Measurements from ENCODE around the gene PLXNA4. TPM values are rescaled to one million over a fixed set of nuclear protein-coding genes. Genes with fewer than 3 reads are reported as not detected.
"Not testable (repeated sequence)": the region's sequence is repeated elsewhere in the genome, so short reads cannot be mapped to it uniquely, and the experiment has no call there.

PLXNA4 gene
- total RNA-seq, 1 donor from 2014 or later = 21.7 TPM

DNA sequence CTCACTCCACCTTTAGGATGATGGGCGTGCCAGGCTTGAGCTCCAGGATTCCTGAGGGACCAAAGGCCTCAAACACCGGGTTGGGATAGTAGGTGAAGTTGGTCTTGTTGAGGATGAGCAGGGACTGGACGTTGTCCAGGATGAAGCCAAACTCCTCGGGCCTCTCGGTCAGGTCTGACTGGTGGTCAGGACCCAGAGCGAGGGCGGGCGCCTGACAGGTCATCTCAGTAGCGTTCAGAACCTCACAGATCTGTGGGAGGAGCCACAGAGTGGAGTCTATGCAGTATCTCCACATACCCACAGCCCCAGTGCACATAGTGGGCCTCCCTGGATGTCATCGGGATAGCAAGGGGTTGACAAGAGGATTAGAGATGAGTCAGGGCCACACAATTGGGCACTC lies 394.9 kb downstream of the PLXNA4 start:
- Mint-ChIP-seq H3K27me3 (ENCODE audit: low read depth) (no peaks in the 10 kb centered on the region), H3K27ac (ENCODE audit: unreplicated experiment) (no peak overlapping the region), H3K9me3 (no peaks in the 10 kb centered on the region), H3K4me3 (no peak overlapping the region), H3K4me1 (no peaks in the 10 kb centered on the region), H3K36me3 (ENCODE audit: low read depth) (no peaks in the 10 kb centered on the region)
- no peak for DNase-seq (ENCODE audit: low read depth, low spot score)
- TF ChIP-seq, protein P1, sequence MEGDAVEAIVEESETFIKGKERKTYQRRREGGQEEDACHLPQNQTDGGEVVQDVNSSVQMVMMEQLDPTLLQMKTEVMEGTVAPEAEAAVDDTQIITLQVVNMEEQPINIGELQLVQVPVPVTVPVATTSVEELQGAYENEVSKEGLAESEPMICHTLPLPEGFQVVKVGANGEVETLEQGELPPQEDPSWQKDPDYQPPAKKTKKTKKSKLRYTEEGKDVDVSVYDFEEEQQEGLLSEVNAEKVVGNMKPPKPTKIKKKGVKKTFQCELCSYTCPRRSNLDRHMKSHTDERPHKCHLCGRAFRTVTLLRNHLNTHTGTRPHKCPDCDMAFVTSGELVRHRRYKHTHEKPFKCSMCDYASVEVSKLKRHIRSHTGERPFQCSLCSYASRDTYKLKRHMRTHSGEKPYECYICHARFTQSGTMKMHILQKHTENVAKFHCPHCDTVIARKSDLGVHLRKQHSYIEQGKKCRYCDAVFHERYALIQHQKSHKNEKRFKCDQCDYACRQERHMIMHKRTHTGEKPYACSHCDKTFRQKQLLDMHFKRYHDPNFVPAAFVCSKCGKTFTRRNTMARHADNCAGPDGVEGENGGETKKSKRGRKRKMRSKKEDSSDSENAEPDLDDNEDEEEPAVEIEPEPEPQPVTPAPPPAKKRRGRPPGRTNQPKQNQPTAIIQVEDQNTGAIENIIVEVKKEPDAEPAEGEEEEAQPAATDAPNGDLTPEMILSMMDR (conservative IDR thresholded peaks at IDR 0.05) = no peak

DNA sequence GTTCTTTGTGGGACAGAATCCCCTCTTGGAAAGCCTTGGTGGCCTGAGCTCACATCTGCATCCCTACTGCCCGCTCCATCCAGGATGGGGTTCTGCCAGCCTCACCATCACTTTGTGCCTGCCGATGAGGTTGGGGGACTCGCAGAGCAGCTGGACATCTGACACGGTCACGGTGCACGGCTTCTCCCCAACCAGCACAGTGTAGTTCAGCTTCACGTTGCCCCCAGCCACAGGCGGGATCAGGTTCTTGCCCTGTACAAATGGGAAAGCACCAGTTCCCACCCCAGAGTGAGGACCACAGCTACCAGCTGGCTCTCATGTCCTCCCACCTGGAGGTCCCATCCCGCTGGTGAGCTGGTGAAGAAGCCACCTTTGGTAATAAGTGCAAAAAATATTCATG lies 395.8 kb downstream of the PLXNA4 start:
- Mint-ChIP-seq H3K4me3 (no peak overlapping the region), H3K27ac (ENCODE audit: unreplicated experiment) (no peak overlapping the region), H3K27me3 (ENCODE audit: low read depth) (no peaks in the 10 kb centered on the region), H3K4me1 (no peaks in the 10 kb centered on the region), H3K36me3 (ENCODE audit: low read depth) (no peaks in the 10 kb centered on the region), H3K9me3 (no peaks in the 10 kb centered on the region)
- TF ChIP-seq, protein P1 (conservative IDR thresholded peaks at IDR 0.05) = no peak
- DNase-seq (ENCODE audit: low read depth, low spot score) = no peak

DNA sequence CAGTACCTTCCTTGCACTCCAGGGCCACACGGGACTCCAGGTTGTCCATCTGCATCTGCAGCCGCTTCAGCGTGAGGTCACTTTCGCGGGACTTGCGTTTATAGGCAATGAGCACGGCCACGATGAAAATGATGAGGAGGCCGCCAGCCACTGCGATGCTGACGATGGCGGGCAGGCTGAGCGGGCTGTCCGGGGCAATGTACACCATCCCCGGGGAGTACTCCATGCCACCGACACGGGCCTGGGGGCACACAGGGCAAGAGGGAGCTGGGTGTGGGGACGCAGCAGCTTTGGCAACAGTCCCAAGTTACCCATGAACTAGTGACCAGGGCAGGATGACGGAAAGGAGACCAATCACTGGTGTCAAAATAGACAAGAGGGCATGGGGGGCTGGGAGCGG lies 396.6 kb downstream of the PLXNA4 start:
- Mint-ChIP-seq H3K36me3 (ENCODE audit: low read depth) (no peaks in the 10 kb centered on the region), H3K4me3 (no peak overlapping the region), H3K4me1 (no peaks in the 10 kb centered on the region), H3K27ac (ENCODE audit: unreplicated experiment) (peak overlapping the region; percentile 82), H3K27me3 (ENCODE audit: low read depth) (no peaks in the 10 kb centered on the region), H3K9me3 (no peaks in the 10 kb centered on the region)
- DNase-seq (ENCODE audit: low read depth, low spot score) = no peak
- TF ChIP-seq, protein P1 (conservative IDR thresholded peaks at IDR 0.05) = no peak

DNA sequence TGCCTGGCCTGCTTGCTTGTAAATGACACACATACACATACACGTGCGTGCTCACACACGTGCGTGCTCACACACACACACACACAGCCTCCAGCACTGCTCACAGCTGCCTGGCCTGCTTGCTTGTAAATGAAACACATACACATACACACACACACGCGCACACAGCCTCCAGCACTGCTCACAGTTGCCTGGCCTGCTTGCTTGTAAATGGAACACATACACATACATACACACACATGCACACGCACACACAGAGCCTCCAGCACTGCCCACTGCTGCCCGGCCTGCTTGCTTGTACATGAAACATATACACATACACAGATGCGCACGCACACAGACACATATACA lies 397.2 kb downstream of the PLXNA4 start:
- H3K9me3 Mint-ChIP-seq = no peaks in the 10 kb centered on the region
- H3K27me3 Mint-ChIP-seq (ENCODE audit: low read depth) = no peaks in the 10 kb centered on the region
- no peak for DNase-seq (ENCODE audit: low read depth, low spot score)
- TF ChIP-seq, protein P1 (conservative IDR thresholded peaks at IDR 0.05) = no peak
- H3K4me1 Mint-ChIP-seq = no peaks in the 10 kb centered on the region
- H3K36me3 Mint-ChIP-seq (ENCODE audit: low read depth) = no peaks in the 10 kb centered on the region
- H3K27ac Mint-ChIP-seq (ENCODE audit: unreplicated experiment) = peak overlapping the region; percentile 82
- no peak overlapping the region for H3K4me3 Mint-ChIP-seq

DNA sequence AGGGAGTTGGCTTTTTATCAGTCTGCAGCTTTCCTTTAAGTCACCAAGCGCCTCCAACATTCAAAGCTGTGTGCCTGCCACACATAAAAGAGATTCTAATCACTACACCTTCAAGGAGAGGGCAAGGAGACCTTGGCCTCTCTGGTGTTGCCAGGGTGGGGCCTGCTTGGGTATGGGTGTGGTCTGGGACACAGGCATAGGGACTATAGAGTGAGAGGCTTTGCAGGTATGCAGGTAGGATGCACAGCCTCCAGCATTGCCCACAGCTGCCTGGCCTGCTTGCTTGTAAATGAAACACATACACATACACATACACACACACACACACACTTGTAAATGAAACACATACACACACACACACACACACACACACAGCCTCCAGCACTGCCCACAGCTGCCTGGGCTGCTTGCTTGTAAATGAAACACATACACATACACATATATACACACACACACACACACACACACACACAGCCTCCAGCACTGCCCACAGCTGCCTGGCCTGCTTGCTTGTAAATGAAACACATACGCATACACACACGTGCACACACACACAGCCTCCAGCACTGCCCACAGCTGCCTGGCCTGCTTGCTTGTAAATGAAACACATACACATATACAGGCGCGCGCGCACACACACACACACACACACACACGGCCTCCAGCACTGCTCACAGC lies 397.7 kb downstream of the PLXNA4 start:
- DNase-seq (ENCODE audit: low read depth, low spot score); H3K4me3 Mint-ChIP-seq: not testable (repeated sequence)

DNA sequence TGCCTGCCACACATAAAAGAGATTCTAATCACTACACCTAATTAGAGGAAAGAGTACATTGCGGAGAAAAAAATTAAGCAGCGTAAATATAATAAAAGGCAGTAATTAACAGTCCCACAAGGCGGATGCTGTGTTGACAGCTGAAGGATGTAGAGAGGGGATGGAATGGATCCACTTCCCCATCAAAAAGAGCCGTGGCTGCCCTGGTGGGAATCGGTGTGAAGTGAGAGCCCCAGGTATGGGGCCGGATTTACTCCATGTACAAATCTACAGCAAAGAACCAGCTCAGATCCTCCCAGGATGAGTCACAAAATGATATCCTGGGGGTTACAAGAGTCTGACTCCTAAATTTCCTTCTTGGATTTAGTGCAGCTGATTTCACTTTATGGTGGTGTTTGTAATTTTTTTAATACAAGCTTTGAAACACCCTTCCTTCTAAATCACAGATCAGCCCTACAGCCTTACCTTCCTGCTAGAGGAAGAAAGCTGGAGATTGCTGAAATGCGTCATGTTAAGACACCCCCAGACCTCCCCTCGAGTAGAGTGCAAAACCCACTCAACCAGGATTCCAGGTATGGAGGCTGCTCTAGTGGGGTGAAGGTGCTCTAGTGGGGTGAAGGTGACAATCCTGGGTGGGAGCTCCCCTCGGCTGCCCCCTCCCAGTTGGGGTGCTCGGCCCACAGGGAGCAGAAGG lies 398.4 kb downstream of the PLXNA4 start:
- Mint-ChIP-seq H3K9me3 (no peaks in the 10 kb centered on the region), H3K27ac (ENCODE audit: unreplicated experiment) (no peak overlapping the region)
- TF ChIP-seq, protein P1 (conservative IDR thresholded peaks at IDR 0.05) = no peak

More for the DNA sequence above, 397.7 kb downstream of the PLXNA4 start:
- not testable (repeated sequence) for H3K9me3 Mint-ChIP-seq; H3K36me3 Mint-ChIP-seq (ENCODE audit: low read depth); H3K27ac Mint-ChIP-seq (ENCODE audit: unreplicated experiment); H3K27me3 Mint-ChIP-seq (ENCODE audit: low read depth); H3K4me1 Mint-ChIP-seq

More for the DNA sequence above, 398.4 kb downstream of the PLXNA4 start:
- no peaks in the 10 kb centered on the region for H3K36me3 Mint-ChIP-seq (ENCODE audit: low read depth)
- no peaks in the 10 kb centered on the region for H3K4me1 Mint-ChIP-seq
- no peak overlapping the region for H3K4me3 Mint-ChIP-seq
- H3K27me3 Mint-ChIP-seq (ENCODE audit: low read depth) = no peaks in the 10 kb centered on the region
- DNase-seq (ENCODE audit: low read depth, low spot score) = no peak
